Fibroblast of lung (primary cell): Measurements from ENCODE around the gene PGPEP1. TPM values are rescaled to one million over a fixed set of nuclear protein-coding genes. Genes with fewer than 3 reads are reported as not detected.
"Not testable (repeated sequence)": the region's sequence is repeated elsewhere in the genome, so short reads cannot be mapped to it uniquely, and the experiment has no call there.

Experiments
- DNase-seq, 2 donors: peaks; one replicate each; pipeline versions ENCODE4 v3.0.0 to v3.0.0-alpha.2; 2010; ENCODE audit warnings: low read depth in 2 of 2
- H2AFZ ChIP-seq: 2 replicates; pipeline ENCODE4 v1.5.1; 2012; ENCODE audit warnings: low read length, control low read depth, inconsistent platforms
- H3K27ac ChIP-seq: 2 replicates; pipeline ENCODE4 v1.5.1; 2011; ENCODE audit warnings: low read length, control low read depth; ENCODE audit not compliant: insufficient read depth
- H3K27me3 ChIP-seq: 2 replicates; pipeline ENCODE4 v1.5.1; 2011; ENCODE audit warnings: mild to moderate bottlenecking, low read length; ENCODE audit not compliant: control insufficient read depth, insufficient read depth
- H3K36me3 ChIP-seq: 2 replicates; pipeline ENCODE4 v1.5.1; 2011; ENCODE audit warnings: low read length; ENCODE audit not compliant: control insufficient read depth, insufficient read depth
- H3K4me1 ChIP-seq: 2 replicates; pipeline ENCODE4 v1.5.1; 2011; ENCODE audit warnings: low read length; ENCODE audit not compliant: control insufficient read depth, insufficient read depth; ENCODE audit errors: extremely low read depth
- H3K4me2 ChIP-seq: 2 replicates; pipeline ENCODE4 v1.5.1; 2011; ENCODE audit warnings: low read length, control low read depth; ENCODE audit not compliant: insufficient read depth; ENCODE audit errors: extremely low read depth
- H3K4me3 ChIP-seq, 4 experiments: fragments of 200-600 bp in 1 of 4; sonication (generic) in 1 of 4; replicated peaks in 1 of 4; 2 replicates each; pipeline ENCODE4 v1.5.1; 2011 to 2016; ENCODE audit warnings: low read length in 4 of 4, low read depth in 3 of 4, mild to moderate bottlenecking in 3 of 4, control low read depth in 2 of 4, inconsistent platforms in 1 of 4, mixed read lengths in 1 of 4; ENCODE audit not compliant: insufficient read depth in 1 of 4; ENCODE audit errors: control extremely low read depth in 1 of 4
- H3K79me2 ChIP-seq: 2 replicates; pipeline ENCODE4 v1.5.1; 2012; ENCODE audit warnings: mild to moderate bottlenecking, low read length, inconsistent platforms; ENCODE audit not compliant: control insufficient read depth, insufficient read depth
- H3K9ac ChIP-seq: 2 replicates; pipeline ENCODE4 v1.5.1; 2011; ENCODE audit warnings: mild to moderate bottlenecking, low read length, control low read depth; ENCODE audit not compliant: insufficient read depth
- H3K9me3 ChIP-seq: 2 replicates; pipeline ENCODE4 v1.5.1; 2012; ENCODE audit warnings: low read depth, low read length; ENCODE audit not compliant: control insufficient read depth, insufficient read depth
- H4K20me1 ChIP-seq: 2 replicates; pipeline ENCODE4 v1.5.1; 2011; ENCODE audit warnings: low read length; ENCODE audit not compliant: control insufficient read depth, insufficient read depth; ENCODE audit errors: extremely low read depth
- EZH2 ChIP-seq: IDR thresholded peaks from 2 replicates; pipeline ENCODE4 v1.5.1; 2012; ENCODE audit warnings: low read length, control low read depth, mild to moderate bottlenecking; ENCODE audit errors: missing control alignments
- polyA plus RNA-seq, 2 donors: library from polyadenylated mRNA; depleted of rRNA in 1 of 2; stranded (reverse) in 1 of 2; unstranded in 1 of 2; fragments of >200 nt; gene quantifications; 2 replicates each; pipeline ENCODE4 v1.2.1, GENCODE V29; 2011 to 2012; ENCODE audit warnings: missing spikeins in 1 of 2
- total RNA-seq: library from RNA; depleted of rRNA; stranded (reverse); fragments of >200 nt; gene quantifications from 2 replicates; pipeline ENCODE4 v1.2.1, GENCODE V29; 2014
- TF ChIP-seq, protein P1 (sequence below), 2 donors: IDR thresholded peaks in 1 of 2; conservative IDR thresholded peaks in 1 of 2; 1 replicate in 1 of 2; 2 replicates in 1 of 2; pipeline ENCODE4 v1.5.1; 2011 to 2012; ENCODE audit warnings: low read length in 2 of 2, control low read depth in 1 of 2, inconsistent platforms in 1 of 2, low read depth in 1 of 2, mild to moderate bottlenecking in 1 of 2

Gene PGPEP1
- total and polyA plus RNA-seq, 2 donors (not counting 1 experiment from before 2014, with no cell fraction given): 17.0 to 78.8 TPM

DNA sequence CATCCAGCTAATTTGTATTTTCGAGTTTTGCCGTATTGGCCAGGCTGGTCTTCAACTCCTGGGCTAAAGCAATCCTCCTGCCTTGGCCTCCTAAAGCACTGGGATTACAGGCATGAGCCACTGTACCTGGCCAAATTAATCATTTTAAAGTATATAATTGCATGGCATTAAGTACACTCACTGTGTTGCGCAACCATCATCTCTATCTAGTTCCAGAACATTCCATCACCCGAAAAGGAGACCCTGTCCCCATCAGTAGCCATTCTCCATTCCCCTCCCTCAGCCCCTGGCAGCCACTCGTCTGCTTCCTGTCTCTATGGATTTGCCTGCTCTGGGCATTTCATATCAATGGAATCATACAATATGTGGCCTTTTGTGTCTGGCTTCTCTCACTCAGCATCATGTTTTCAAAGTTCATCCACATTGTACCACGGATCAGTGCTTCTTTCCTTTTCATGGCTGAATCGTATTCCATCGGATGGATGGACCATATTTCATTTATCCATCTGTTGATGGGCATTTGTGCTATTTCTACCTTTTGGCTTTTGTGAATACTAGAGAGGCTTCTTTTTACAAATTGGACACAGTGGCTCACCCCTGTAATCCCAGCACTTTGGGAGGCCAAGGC lies 13.1 kb downstream of the PGPEP1 start:
- DNase-seq: no peak
- no peak overlapping the region for H2AFZ ChIP-seq
- peaks cover 2% of the 10 kb centered on the region for H3K4me1 ChIP-seq
- peaks cover 9% of the 10 kb centered on the region for H3K36me3 ChIP-seq
- H3K79me2 ChIP-seq: no peaks in the 10 kb centered on the region
- no peak overlapping the region for H3K4me2 ChIP-seq
- H3K27ac ChIP-seq: no peak overlapping the region
- no peaks in the 10 kb centered on the region for H3K9me3 ChIP-seq
- TF ChIP-seq EZH2: no peak
- TF ChIP-seq, protein P1, sequence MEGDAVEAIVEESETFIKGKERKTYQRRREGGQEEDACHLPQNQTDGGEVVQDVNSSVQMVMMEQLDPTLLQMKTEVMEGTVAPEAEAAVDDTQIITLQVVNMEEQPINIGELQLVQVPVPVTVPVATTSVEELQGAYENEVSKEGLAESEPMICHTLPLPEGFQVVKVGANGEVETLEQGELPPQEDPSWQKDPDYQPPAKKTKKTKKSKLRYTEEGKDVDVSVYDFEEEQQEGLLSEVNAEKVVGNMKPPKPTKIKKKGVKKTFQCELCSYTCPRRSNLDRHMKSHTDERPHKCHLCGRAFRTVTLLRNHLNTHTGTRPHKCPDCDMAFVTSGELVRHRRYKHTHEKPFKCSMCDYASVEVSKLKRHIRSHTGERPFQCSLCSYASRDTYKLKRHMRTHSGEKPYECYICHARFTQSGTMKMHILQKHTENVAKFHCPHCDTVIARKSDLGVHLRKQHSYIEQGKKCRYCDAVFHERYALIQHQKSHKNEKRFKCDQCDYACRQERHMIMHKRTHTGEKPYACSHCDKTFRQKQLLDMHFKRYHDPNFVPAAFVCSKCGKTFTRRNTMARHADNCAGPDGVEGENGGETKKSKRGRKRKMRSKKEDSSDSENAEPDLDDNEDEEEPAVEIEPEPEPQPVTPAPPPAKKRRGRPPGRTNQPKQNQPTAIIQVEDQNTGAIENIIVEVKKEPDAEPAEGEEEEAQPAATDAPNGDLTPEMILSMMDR (conservative IDR thresholded peaks at IDR 0.05 in 1 of 2, IDR thresholded peaks at IDR 0.05 in 1 of 2; ENCODE audit: low read depth in 1 of 2, low read length in 2 of 2): no peak
- no peaks in the 10 kb centered on the region for H4K20me1 ChIP-seq
- no peak overlapping the region for H3K9ac ChIP-seq
- H3K4me3 ChIP-seq: no peak overlapping the region
- no peaks in the 10 kb centered on the region for H3K27me3 ChIP-seq

DNA sequence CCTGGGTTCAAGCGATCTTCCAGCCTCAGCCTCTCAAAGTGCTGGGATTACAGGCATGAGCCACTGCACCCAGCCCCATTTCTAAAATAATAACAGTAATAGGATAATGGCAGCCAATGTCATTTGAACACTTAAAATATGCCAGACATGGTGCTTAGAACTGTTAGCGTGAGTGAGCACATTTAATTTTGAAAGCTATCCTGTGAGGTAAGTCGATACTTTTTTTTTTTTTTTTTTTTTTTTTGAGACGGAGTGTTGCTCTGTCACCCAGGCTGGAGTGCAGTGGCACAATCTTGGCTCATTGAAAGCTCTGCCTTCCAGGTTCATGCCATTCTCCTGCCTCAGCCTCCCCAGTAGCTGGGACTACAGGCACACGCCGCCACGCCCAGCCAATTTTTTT lies 14.3 kb downstream of the PGPEP1 start:
- H3K9ac ChIP-seq, H3K4me3 ChIP-seq, H3K79me2 ChIP-seq, DNase-seq, H2AFZ ChIP-seq, H3K9me3 ChIP-seq, H4K20me1 ChIP-seq, H3K4me1 ChIP-seq, H3K27ac ChIP-seq, H3K27me3 ChIP-seq, H3K4me2 ChIP-seq: not testable (repeated sequence)
- peaks cover 10% of the 10 kb centered on the region for H3K36me3 ChIP-seq

DNA sequence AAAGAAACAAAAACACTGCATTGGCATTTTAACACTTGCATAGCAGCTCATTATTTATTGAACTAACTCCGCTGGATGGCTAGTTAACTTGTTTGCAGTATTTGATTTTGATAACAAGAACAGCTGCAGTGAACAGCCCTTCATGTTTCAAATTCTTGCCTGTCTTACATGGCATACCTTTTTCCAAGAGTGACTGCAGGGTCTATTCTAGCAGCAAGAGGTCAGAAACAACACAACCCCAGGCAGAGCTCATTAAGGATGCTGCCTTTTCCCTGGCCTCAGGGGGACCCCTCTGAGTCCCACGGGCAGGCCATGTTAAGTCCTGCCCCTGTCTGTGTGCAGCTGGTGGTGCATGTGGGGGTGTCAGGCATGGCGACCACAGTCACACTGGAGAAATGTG lies 16.6 kb downstream of the PGPEP1 start:
- H3K9ac ChIP-seq: no peak overlapping the region
- no peak for TF ChIP-seq EZH2
- TF ChIP-seq, protein P1 (conservative IDR thresholded peaks at IDR 0.05 in 1 of 2, IDR thresholded peaks at IDR 0.05 in 1 of 2; ENCODE audit: low read depth in 1 of 2, low read length in 2 of 2): no peak
- no peak for DNase-seq
- no peaks in the 10 kb centered on the region for H3K4me1 ChIP-seq
- no peak overlapping the region for H2AFZ ChIP-seq
- H3K27ac ChIP-seq: no peak overlapping the region
- H3K79me2 ChIP-seq: no peaks in the 10 kb centered on the region
- no peak overlapping the region for H3K4me2 ChIP-seq
- H3K36me3 ChIP-seq: peaks cover 10% of the 10 kb centered on the region
- H4K20me1 ChIP-seq: no peaks in the 10 kb centered on the region
- H3K4me3 ChIP-seq: no peak overlapping the region
- H3K27me3 ChIP-seq: no peaks in the 10 kb centered on the region
- H3K9me3 ChIP-seq: no peaks in the 10 kb centered on the region
